Spleen (tissue), 7 donors: ENCODE measurements around the gene GUCA1A.

Experiments used
- CTCF ChIP-seq, 11 experiments: fragments of 200-600 bp in 7 of 11; fragments of 450-650 bp in 4 of 11; sonication (generic) in 4 of 11; IDR thresholded peaks in 8 of 11; conservative IDR thresholded peaks in 3 of 11; 1 replicate in 7 of 11; 2 replicates in 4 of 11; pipeline versions ENCODE4 v1.4.0 to v1.8.0; 2016 to 2021; ENCODE audit warnings: antibody characterized with exemption in 11 of 11, inconsistent platforms in 4 of 11, mild to moderate bottlenecking in 1 of 11
- POLR2AphosphoS5 ChIP-seq, 3 donors: sonication (generic); formaldehyde crosslinking; IDR thresholded peaks; one replicate each; pipeline ENCODE4 v1.5.1; 2017; ENCODE audit warnings: antibody characterized with exemption in 3 of 3
- donor health status: DM: no; HTN: no; CAD: no; lungs with moderate emphysema.
- donor health status: DM: no; HTN: no; CAD: no.
- donor health status: DM: no; HTN: no; CAD: no.

GRCh38 chr6:42203183-42203582 is 30.0 kb downstream of the GUCA1A start:
- no peak for TF ChIP-seq CTCF (IDR thresholded peaks at IDR 0.05 in 8 of 11, conservative IDR thresholded peaks at IDR 0.05 in 3 of 11)
- TF ChIP-seq POLR2AphosphoS5 (IDR thresholded peaks at IDR 0.05), result no peak
